Measurements from ENCODE around the gene ZNF93.
"Not testable (repeated sequence)": the region's sequence is repeated elsewhere in the genome, so short reads cannot be mapped to it uniquely, and the experiment has no call there.

ZNF93 gene

DNA sequence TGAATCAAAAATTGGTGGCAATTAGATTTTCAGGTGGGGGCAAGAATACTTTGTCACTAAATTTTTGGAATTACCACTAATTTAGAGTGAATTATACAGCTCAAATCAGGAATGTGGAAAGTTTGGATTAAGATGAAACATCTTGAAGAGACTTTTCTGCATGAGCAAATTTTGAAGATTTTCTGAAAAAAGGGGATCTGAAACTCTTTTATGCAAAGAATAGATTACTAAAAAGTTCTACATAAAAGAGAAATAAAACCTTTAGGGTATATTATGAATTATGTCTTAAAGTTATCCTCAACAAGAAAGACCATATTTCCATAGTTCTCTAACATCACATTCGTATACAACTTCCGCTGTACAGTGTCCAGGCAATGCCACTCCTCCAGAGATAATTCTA lies 36.7 kb downstream of the ZNF93 start:
- TF ChIP-seq SPI1 (IDR thresholded peaks at IDR 0.05; ENCODE audit: low read depth, low read length) (peak; percentile 24; the same call in 1 of the 2 replicates), POLR2A (IDR thresholded peaks at IDR 0.05; ENCODE audit: low read depth, low read length) (no peak)
- no peak for FAIRE-seq

DNA sequence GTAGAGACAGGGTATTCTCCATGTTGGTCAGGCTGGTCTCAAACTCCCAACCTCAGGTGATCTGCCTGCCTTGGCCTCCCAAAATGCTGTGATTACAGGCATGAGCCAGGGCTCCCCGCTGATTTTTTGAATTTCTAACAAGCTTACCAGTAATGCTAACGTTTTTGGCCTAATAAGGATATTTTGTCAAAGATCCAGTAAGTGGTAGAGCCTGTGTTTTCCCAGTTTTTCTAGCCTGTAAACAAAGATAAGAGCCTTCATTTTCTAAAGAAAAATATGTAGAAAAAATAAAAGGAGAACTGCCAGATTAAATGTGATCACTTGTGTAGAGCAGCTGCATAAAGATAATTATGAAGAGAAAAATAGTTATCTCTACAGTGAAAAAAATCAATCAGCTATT lies 37.7 kb downstream of the ZNF93 start:
- FAIRE-seq, result no peak
- DNase-seq (ENCODE audit: insufficient read length, low spot score), result no peak
- no peak for TF ChIP-seq POLR2A (IDR thresholded peaks at IDR 0.05; ENCODE audit: low read depth, low read length)
- TF ChIP-seq SPI1 (IDR thresholded peaks at IDR 0.05; ENCODE audit: low read depth, low read length), result no peak
- no peak for TF ChIP-seq POLR2AphosphoS5 (IDR thresholded peaks at IDR 0.05; ENCODE audit: low read depth, low read length)
- no peak for TF ChIP-seq TAF1 (IDR thresholded peaks at IDR 0.05; ENCODE audit: low read depth, low read length)

More for the DNA sequence above, 36.7 kb downstream of the ZNF93 start:
- no peak for DNase-seq (ENCODE audit: insufficient read length, low spot score)

DNA sequence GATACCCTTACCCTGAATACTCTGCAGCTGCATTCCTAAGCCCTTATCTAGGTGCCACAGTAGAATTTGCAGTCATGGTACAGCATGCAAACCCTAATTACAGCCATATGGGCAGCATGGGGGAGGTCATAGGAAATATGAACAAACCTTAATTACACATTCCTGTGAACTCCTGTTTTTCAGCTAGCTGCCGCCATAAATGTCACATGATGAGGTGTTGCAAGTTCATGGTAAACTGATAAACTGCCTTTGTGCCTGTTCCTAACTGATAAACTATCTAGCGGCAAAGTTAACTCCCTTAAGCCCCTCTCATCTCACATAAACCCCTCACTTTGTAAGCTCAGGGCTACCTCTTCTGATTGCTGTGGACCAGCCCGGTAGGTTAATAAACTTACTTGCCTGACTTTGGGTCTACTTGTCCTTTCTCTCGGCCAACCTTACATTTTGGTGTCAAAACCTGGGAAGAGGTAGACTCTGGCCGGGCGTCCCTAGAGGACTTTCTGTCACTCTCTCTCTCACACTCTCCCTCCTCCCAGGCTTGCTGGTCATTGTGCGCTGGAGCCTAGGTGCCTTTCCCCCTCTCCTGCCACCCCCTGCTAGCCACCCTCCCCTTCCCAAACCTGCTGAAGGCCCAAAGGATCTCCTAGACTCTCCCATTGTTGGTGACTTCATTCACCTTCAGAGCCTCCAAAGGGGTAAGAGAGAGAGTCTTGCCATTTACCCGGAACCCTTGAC lies 43.3 kb downstream of the ZNF93 start:
- FAIRE-seq (no peak), DNase-seq (ENCODE audit: insufficient read length, low spot score) (no peak)
- no peak for TF ChIP-seq POLR2A (IDR thresholded peaks at IDR 0.05; ENCODE audit: low read depth, low read length)
- TF ChIP-seq POLR2AphosphoS5 (IDR thresholded peaks at IDR 0.05; ENCODE audit: low read depth, low read length), result no peak
- TF ChIP-seq PAX5 (IDR thresholded peaks at IDR 0.05; ENCODE audit: insufficient read depth, low read length, severe bottlenecking), result no peak
- no peak for TF ChIP-seq TAF1 (IDR thresholded peaks at IDR 0.05; ENCODE audit: low read depth, low read length)
- no peak for TF ChIP-seq SPI1 (IDR thresholded peaks at IDR 0.05; ENCODE audit: low read depth, low read length)
- no peak for TF ChIP-seq POU2F2 (IDR thresholded peaks at IDR 0.05; ENCODE audit: low read depth, low read length)

DNA sequence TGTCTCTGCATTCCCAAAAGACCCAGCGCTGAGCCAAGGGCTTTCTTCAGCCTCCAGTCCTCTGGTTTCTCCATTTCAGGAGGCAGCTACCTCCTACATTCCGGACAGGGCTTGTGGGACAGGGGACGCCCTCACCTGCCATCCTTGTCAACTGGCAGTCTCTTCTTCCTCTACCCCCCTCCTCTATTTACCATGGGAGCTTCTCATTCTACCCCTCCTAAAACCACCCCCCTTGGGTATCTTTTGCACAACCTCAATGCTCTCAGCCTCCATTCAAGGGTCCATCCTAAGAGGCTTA lies 43.8 kb downstream of the ZNF93 start:
- no peak for FAIRE-seq
- no peak for DNase-seq (ENCODE audit: insufficient read length, low spot score)
- TF ChIP-seq TAF1 (IDR thresholded peaks at IDR 0.05; ENCODE audit: low read depth, low read length) (no peak), PAX5 (IDR thresholded peaks at IDR 0.05; ENCODE audit: insufficient read depth, low read length, severe bottlenecking) (no peak), POLR2AphosphoS5 (IDR thresholded peaks at IDR 0.05; ENCODE audit: low read depth, low read length) (no peak), POLR2A (IDR thresholded peaks at IDR 0.05; ENCODE audit: low read depth, low read length) (no peak), SPI1 (IDR thresholded peaks at IDR 0.05; ENCODE audit: low read depth, low read length) (no peak), POU2F2 (IDR thresholded peaks at IDR 0.05; ENCODE audit: low read depth, low read length) (no peak)

DNA sequence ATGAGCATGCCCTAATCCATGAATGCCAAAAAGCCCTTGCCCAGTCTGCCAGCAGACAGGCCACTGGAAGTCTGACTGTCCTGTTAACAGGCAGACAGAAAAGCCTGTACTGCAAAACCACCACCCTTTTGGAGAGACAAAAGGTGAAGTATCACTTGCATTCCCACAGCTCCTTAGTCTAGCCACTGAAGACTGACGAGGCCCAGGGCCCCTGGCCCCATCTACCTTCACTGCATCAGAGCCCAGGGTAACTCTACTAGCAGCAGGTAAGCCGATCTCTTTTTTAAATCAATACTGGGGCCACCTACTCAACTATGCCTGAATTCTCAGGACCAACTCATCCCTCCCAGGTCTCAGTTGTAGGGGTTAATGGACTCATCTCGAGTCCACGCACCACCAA lies 45.5 kb downstream of the ZNF93 start:
- DNase-seq (ENCODE audit: insufficient read length, low spot score), result no peak
- TF ChIP-seq SPI1 (IDR thresholded peaks at IDR 0.05; ENCODE audit: low read depth, low read length) (no peak), POLR2AphosphoS5 (IDR thresholded peaks at IDR 0.05; ENCODE audit: low read depth, low read length) (no peak), POU2F2 (IDR thresholded peaks at IDR 0.05; ENCODE audit: low read depth, low read length) (no peak), PAX5 (IDR thresholded peaks at IDR 0.05; ENCODE audit: insufficient read depth, low read length, severe bottlenecking) (no peak), TAF1 (IDR thresholded peaks at IDR 0.05; ENCODE audit: low read depth, low read length) (no peak), POLR2A (IDR thresholded peaks at IDR 0.05; ENCODE audit: low read depth, low read length) (no peak)
- FAIRE-seq, result no peak

DNA sequence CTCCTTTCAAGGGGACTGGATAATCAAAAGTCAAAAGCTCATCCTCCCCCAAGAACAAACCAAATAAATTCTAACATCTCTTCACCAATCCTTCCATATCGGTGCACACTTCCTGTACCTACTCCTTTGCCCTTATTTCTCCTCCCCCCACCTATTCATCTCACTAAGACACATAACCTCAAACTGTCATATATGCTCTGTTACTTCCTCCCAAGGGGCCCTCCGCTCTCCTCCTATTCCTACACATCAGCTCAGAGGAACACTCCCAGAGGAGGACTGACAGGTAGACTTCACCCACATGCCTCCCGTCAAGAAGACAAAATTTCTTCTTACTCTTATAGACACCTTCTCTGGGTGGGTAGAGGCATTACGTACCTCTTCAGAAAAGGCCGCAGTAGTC lies 48.1 kb downstream of the ZNF93 start:
- TF ChIP-seq TAF1 (IDR thresholded peaks at IDR 0.05; ENCODE audit: low read depth, low read length) (no peak), SPI1 (IDR thresholded peaks at IDR 0.05; ENCODE audit: low read depth, low read length) (no peak), POLR2AphosphoS5 (IDR thresholded peaks at IDR 0.05; ENCODE audit: low read depth, low read length) (no peak), PAX5 (IDR thresholded peaks at IDR 0.05; ENCODE audit: insufficient read depth, low read length, severe bottlenecking) (no peak), POU2F2 (IDR thresholded peaks at IDR 0.05; ENCODE audit: low read depth, low read length) (no peak), POLR2A (IDR thresholded peaks at IDR 0.05; ENCODE audit: low read depth, low read length) (no peak)
- DNase-seq (ENCODE audit: insufficient read length, low spot score) (no peak), FAIRE-seq (no peak)

DNA sequence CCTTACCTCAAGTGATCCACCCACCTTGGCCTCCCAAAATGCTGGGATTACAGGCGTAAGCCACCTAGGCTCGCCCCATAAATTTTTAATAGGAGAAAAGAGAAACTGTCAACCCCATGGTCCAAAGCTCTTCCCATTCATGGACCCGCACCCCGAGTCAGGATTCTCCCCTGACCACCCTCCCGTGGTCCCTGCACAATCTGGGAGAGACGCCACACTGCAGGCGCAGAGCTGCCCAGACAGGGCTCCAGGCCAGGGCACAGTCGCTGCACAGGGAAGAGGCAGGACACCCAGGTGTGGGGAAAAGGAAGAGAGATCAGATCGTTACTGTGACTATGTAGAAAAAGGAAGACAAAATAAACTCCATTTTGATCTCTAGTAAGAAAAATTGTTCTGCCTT lies 54.5 kb downstream of the ZNF93 start:
- FAIRE-seq (no peak), DNase-seq (ENCODE audit: insufficient read length, low spot score) (no peak)
- TF ChIP-seq POU2F2 (IDR thresholded peaks at IDR 0.05; ENCODE audit: low read depth, low read length), result no peak
- no peak for TF ChIP-seq TAF1 (IDR thresholded peaks at IDR 0.05; ENCODE audit: low read depth, low read length)
- TF ChIP-seq POLR2AphosphoS5 (IDR thresholded peaks at IDR 0.05; ENCODE audit: low read depth, low read length), result no peak
- no peak for TF ChIP-seq POLR2A (IDR thresholded peaks at IDR 0.05; ENCODE audit: low read depth, low read length)
- TF ChIP-seq PAX5 (IDR thresholded peaks at IDR 0.05; ENCODE audit: insufficient read depth, low read length, severe bottlenecking), result no peak
- no peak for TF ChIP-seq SPI1 (IDR thresholded peaks at IDR 0.05; ENCODE audit: low read depth, low read length)

DNA sequence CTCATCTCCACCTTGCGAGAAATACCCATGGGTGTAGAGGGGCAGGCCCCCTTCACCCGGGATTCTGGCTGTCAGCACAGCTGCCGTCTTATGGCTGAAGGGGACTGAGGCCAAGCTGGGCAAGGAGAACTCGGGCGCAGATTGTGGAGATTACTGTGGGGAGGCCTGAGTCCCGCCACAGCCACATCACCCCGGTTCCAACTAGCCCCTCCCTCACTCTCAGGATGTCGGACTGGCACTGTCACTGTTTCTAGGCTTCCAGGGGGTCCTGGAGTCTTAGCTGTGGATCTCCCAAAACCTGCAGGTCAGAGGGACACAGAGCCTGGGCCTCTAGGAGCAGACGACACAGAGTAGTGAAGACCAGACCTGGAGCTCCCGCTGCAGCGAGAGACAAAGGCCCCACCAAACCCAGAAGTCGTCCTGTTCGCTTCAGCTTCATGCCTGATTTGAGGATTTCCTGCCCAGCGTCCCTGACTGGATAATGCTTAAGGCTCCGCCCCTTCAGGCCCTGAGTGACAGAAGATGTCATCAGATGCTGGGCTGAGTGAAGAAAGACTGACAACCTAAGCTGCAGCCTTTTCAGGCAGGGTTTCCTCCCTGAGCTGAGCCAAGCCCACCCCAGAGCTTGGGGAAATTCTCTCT lies 55.8 kb downstream of the ZNF93 start:
- FAIRE-seq, result no peak
- TF ChIP-seq TAF1 (IDR thresholded peaks at IDR 0.05; ENCODE audit: low read depth, low read length) (no peak), POU2F2 (IDR thresholded peaks at IDR 0.05; ENCODE audit: low read depth, low read length) (no peak), POLR2AphosphoS5 (IDR thresholded peaks at IDR 0.05; ENCODE audit: low read depth, low read length) (no peak), PAX5 (IDR thresholded peaks at IDR 0.05; ENCODE audit: insufficient read depth, low read length, severe bottlenecking) (no peak), POLR2A (IDR thresholded peaks at IDR 0.05; ENCODE audit: low read depth, low read length) (no peak), SPI1 (IDR thresholded peaks at IDR 0.05; ENCODE audit: low read depth, low read length) (no peak)
- DNase-seq (ENCODE audit: insufficient read length, low spot score), result no peak

DNA sequence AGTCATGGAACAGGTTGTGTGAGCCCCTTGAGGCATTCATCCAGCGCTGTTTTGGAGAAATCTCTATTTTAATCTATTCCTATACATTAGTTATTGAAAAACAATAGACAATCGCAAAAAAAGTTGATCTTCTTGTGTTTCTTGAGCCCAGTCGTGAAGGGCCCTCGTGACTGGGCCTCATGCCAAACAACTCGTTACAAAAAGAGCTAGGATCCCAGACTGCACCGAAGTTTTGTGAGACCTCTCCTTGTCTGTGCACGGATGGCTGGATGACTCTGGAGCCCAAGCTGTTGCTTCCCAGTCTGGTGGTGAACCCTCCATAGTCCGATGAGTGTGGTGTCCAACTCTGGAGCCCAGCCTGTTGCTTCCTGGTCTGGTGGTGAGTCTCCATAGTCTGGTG lies 57.0 kb downstream of the ZNF93 start:
- FAIRE-seq; DNase-seq (ENCODE audit: insufficient read length, low spot score): not testable (repeated sequence)

DNA sequence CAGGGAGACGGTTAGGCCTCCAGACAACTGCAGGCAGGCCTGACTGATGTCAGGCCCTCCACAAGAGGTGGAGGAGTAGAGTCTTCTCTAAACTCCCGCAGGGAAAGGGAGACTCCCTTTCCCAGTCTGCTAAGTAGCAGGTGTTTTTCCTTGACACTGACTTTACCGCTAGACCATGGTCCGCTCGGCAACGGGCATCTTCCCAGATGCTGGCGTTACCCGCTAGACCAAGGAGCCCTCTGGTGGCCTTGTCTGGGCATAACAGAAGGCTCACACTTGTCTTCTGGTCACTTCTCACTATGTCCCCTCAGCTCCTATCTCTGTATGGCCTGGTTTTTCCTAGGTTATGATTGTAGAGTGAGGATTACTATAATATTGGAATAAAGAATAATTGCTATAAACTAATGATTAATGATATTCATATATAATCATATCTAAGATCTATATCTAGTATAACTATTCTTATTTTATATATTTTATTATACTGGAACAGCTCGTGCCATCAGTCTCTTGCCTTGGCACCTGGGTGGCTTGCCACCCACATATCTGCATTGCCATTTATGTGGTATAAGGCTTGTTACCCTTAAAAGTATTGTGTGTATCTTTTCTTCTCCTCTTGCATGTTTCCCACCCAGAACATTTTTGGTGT lies 58.5 kb downstream of the ZNF93 start:
- FAIRE-seq, result peak; percentile 60
- DNase-seq (ENCODE audit: insufficient read length, low spot score), result not testable (repeated sequence)
